Activated CD8-positive, alpha-beta memory T cell treated with anti-CD3 and anti-CD28 coated beads for 48 hours (primary cell): Measurements from ENCODE around the gene TEDC1.
A peak's percentile ranks its signal among the peaks of the same experiment; 100 is the strongest.

Experiments
- DNase-seq, 3 experiments: peaks; one replicate each; pipeline ENCODE4 v3.0.0-alpha.2; 2020; ENCODE audit warnings: low read depth in 2 of 3, low spot score in 2 of 3

TEDC1 gene

DNA sequence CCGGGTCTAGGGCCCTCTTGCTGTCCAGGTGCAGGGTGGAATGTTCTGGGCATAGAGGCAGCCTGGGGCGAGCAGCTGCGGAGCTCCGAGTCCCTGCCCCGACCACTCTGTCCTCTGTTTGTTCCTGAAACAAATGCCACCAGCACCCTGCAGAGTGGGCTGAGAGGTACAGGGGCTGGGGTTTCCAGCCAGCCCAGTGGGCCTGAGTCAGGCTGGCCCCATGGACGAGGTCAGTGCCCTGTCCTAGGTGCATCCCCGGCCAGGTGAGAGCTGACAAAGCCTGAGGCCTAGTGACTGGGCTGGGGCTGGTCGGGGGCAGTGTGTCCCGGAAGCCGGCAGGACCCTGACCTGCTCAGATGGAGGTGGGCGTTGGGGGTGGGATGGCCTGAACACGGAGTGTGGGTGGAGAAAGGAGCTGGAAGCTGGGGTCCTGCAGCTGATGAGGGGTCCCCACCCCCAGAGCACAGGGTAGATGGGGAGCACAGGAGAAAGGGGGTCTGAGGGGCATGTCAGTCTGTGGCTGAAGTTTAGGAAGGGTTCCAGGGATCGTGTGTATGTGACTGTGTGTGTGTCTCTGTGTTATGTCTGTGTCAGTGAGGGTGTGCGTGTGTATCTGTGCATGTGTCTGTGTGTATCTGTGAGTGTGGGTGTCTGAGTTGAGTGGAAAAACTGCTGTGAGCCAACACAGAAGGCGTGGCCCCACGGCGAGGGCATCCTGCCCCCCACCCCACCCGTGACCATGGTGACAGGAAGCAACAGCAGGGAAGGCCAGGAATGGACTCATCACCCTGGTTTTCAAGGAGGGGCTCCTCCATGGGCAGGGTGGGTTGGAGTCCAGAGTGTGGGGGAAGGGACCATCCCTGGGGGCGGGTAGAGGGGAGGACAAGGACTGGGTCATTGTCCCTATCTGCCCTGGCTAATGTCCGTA is 6.7 kb upstream of the TEDC1 start:
- DNase-seq: no peak

DNA sequence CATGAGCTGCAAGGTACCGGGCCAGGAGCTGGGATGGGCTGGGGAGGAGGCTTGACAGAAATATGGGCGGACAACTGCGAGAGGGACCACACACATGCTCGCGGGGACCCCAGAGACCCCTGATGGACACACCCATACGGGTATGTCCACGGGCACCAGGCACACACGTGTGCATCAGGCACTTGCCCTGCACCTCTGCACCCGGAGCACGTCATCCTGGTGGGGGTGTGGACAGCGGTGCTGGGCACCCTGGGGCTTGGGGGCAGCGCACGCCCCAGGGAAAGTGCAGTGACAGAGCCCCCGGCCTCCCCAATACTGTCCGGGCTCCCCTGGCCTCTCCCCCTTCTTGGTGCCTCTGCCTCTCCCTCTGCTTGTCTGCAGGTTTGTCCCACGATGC is 6.1 kb upstream of the TEDC1 start:
- DNase-seq: no peak

DNA sequence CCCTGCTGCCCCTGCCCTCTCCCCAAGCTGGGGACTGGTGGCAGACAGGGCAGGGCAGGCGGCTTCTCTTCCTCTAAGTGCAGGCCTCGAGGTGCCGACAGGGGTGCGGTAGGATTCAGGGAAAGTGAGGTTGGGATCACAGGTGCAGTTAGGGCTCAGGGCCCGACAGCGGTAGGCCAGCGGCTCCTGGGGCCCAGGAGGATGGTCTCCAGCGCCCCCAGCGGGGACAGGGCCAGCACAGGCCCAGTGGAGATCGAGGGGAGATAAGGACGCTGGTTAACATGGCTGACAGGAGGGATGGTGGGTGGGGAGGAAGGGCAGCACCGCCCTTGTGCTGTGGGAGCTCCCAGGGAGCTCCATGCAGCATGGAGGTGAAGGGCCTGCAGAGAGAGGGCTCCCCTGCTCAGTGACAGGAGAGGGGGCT is 5.3 kb upstream of the TEDC1 start:
- no peak for DNase-seq

DNA sequence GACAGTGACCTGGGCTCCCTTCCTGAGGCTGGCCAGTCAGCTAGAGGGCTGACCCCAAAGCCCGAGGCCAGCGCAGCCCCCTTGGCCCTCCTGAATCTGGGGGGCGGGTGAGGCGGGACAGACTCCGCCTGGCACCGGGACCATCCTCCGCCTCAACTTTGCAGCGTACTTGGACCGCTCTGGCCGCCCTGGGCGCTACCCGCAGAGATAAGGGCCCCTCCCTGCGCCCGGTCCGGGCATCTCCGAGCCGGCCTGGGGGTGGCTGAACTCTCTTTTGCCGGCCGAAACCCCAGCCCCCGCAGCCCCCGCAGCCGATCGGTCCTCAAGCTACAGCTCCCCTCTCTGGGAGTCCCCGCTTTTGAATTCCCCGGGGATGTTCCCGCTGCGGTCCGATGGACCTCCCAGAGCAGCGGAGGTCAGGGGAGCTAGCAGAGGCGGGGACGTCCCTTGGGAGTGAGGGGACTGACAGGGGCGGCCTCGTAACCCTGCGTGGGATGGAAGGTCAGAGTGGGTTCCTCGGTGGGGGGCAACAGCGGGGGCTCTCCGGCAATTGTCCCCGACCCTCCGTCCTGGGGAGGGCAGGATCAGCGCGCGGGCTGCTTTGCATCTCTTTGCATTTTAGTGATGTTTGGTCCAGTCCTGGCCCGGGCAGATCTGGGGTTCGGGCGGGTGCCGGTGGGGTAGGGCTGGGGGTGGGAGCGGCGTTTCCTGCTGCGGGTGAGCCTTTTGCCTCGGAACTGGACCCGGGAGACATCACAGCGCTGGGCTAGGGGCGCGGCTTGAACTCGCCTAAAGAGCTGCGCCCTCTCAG is 4.7 kb upstream of the TEDC1 start, which contains the start of gene CRIP1:
Gene CRIP1, plus strand, starts transcription at position 724 of the 811 bp plus-strand sequence. CDS start 374 bp downstream, outside the sequence.
- DNase-seq: no peak

DNA sequence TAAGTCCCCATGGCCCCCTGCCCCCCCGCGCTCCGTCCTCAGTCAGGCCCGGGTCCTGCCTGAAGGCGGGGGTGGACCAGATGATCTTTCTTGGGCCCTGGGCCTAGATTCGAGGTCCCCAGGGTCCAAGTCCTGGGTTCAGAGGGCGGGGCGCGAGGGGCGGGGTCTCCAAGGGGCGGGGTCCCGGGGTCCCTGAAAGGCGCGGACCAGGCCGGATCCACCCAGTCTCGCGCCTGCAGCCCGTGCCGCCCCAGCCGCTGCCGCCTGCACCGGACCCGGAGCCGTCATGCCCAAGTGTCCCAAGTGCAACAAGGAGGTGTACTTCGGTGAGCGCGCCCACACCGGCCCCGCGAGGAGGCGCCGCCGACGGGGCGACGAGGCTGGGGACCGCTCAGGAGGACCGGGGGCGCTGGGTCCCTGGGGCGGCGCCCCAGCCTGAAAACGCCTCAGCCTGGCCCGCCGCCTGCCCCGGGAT is 4.0 kb upstream of the TEDC1 start:
- DNase-seq: no peak

DNA sequence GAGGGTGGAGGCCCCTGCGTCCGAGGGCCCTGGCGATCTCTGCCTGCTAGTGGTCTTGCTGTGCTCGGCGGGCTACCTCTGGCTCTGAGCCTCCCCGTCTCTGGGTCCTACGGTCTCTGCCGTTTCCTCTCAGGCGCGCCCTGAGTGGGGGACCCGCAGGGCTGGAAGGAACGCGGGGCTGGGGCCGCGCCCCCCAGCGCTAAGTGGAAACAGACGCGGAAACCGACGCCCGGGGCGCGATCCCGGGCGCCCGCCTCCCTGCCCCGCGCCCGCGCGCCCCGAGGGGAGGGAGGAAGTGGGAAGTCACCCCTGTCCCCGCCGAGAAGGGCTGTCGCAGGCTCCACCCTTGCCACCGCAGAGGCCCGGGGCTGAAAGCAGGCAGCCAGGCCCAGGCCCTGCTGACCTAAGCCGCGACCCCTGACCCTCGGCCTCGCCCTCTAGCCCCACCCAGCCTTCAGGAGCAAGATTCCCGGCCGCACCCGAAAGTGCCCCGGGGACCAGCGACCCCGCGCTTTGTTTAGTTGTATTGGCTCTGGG is 3.5 kb upstream of the TEDC1 start:
- DNase-seq: no peak

DNA sequence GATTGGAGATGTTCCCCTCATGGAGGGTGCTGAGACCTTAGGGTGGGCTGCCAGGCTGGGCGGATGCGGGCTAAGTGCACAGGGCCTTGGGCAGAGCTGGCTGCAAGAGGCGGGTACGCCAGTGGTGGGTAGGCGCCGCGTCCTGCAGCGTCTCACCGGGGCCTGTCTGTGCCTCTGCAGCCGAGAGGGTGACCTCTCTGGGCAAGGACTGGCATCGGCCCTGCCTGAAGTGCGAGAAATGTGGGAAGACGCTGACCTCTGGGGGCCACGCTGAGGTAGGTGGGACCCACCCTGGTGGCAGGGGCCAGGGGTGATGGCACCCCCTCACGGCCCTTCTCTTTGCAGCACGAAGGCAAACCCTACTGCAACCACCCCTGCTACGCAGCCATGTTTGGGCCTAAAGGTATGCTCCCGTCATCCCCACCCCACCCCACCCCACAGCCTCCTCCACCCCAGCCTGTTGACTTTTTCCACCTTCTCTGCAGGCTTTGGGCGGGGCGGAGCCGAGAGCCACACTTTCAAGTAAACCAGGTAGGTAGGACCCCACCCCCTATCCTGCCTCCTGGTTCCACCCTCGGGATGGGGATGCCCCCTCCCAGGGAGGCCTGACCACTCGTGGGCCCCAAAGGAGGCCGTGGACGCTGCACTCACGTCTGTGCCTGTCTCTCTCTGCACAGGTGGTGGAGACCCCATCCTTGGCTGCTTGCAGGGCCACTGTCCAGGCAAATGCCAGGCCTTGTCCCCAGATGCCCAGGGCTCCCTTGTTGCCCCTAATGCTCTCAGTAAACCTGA is 2.9 kb upstream of the TEDC1 start:
- DNase-seq: no peak

DNA sequence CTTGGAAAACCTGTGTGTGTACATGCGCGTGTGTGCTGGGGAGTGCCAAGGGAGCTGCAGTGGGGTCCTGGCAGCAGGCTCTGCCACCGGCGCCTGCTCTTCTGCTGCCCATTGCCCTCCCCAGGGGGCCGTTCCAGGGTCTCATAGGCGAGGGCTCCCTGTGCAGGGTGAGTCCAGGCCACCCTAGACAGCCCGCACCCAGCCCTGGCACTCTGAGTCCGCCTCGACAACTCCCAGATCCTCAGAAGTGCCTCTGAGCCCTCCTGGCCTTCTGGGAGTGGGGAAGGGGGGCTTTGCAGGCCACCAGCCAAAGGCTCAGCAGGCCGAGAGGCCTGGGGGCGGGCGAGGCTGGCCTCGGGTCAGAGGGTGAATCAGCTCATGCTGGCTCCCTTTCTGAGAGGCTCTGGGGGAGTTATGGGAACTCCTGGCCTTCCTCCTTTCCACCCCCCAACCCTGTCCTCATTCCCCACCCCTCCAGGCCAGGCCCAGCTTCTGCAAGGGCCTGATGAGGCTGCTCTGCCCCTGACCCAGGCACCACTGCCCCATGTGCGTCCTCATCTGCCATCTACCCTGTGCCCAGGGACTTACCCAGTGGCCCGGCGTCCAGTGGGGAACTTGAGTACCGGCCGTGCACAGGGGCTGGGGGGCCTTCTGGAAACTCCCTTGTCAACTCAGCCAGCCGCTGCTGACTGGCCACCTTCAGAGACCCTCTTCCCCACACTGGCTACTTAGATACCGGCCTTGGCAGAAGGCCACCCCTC is 2.1 kb upstream of the TEDC1 start:
- no peak for DNase-seq

DNA sequence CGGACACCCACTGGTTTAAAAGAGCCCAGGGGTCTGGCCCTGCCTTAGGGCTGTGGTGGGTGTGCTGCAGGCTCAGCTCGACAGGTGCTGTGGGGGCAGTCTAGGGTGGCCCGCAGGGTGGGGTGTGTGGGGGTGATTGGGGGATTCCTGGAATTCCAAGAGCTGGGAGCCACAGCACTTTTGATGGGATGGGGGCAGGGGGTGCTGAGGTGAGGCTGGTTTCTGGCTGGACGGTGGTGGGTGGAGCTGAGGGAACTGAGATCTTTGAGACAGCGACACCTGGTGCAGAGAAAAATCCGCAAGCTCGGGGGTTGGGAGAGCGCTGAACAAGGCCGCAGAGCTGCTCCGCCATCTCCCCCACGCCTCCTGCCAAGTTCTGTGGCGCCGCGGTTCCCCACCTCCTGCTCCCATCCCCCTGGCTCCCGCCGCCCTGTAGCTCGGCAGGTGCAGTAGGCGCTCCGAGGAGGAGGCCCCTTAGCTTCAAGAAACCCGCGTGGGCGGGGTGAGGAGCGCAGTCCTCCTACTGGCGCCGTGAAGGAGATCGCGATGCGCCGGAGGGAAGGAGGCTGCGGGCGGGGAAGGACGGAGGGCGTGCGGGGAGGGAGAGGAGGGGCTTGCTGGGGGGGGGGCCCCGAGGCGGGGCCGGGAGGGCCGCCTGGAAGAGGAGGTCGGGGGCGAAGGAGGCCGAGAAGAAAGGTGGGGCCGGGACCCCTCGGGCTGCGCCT is 1.3 kb upstream of the TEDC1 start:
- peak; percentile 63 to 75 (median 74) for DNase-seq

DNA sequence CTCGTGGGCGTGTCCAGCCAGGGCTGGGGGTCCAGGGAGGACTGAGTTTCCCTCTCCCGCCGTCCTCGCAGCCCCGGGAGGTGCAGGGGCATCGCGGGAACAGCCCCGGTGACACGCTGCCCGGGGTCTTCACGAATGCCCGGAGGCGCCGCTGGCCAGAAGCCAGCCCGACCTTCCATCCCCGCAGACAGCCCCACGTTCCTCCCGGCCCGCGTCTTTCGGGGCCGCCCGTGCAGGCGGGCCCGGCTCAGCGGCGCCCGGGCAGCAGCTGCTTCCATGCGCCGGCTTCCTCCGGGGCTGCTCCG is 827 bp upstream of the TEDC1 start:
- DNase-seq: peak in 1 of 3 experiments; percentile 41

DNA sequence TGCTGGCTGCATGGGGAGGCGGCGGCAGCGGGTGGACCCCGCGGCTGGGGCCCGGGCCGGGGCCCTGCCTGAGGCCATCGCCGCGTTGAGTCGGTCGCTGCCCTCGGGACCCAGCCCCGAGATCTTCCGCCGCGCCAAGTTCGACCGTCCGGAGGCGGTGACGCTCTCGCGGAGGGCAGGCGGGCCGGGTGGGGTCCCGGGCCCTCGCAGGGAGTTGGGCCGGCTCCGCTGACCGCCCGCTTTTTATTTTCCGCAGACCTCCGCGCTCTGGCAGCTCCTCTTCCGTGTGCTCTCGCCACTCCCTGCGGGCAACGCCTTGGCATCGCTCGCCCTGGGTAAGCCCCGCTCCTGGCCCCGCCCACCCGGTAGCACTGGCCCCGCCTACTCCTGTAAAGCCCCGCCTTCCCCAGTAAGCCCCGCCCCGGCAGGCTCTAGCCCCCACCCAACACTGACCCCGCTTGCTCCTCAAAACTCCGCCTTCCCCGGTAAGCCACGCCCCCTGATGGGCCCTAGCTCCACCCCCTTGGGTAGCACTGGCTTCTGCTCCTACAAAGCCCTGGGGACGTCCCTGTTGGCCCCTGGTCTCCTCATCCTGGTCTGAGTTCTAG is 424 bp downstream of the TEDC1 start:
- peak; percentile 78 to 95 (median 90) for DNase-seq

DNA sequence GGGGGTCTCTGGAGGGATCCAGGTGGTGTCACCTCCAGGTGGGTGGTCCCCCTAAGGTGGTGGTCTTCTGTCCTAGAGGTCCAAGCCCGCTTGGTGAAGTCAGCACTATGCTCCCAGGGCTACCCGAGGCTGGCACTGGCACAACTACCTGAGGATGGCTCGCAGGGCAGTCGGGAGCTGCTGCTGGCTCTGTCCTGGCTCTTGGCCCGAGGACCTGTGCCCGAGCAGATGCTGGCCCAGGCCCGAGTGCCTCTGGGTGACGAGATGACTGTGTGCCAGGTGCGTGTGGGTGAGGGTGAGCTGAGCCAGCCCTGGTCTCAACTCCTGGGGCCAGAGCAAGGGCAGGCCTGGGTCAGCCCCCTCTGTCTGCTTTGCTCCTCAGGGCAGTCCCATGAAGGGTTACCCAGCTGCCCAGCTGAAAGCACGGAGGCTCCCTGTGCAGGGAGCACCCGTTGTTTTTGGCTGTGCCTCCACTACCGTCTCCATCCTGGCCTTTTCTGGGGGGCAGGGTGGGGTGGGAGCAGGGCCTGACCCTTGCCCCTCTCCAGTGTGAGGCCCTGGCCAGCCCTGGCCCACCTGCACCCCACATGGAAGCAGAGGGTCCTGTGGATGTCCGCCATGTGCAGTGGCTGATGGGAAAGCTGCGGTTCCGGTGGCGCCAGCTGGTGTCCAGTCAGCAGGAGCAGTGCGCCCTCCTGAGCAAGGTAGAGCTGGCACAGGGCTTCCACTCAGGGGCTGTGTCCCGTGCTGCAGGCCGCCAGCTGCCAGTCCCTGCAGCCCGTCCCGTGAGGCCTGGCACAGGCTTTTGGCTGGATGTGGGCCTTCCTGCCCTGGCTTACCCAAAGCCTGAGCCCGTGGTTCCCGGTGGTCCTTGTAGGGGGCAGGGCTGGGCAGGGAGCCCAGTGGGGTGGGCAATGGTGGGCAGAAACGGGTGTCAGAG is 1.3 kb downstream of the TEDC1 start:
- DNase-seq: no peak

DNA sequence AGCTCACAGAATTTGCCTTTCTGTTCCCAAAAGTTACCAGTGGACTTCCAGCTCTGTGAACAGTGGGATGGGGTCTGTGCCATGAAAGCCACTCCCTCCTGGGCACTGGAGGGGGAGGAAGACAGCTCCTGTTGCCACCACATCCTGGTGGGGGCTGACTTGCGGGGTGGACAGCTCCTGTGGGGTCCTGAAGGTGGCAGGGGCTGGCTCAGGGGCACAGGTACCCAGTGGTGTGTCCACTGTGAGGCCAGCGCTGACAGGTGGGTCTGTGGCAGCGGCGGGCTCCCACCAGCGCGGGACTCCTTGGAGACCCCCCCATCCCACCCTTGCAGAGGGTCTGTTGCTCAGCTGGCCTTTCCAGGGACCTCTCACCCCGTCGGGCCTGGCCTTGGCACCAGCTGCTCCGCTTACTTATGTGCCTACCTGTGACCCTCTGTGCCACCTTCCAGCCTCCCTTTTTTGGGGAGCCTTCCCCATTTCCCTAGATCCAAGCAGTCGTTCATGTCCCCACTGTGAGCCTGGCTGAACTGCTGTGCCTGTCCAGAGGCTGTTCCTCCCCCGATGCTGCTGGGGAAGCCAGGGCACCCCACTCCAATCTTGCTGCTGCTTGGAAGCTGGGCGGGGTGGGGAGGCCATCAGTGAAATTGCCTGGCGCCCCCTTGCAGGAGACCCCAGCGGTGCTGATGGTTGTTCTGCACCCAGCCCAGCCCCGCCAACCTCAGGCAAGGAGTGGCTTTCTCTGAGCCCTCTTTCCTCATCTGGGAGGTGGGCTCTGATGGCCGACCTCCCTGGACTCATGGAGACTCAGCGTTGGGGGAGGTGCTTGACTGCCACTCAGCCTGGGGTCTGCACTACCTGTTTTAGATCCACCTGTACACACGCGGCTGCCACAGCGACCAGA is 2.2 kb downstream of the TEDC1 start:
- DNase-seq: no peak

DNA sequence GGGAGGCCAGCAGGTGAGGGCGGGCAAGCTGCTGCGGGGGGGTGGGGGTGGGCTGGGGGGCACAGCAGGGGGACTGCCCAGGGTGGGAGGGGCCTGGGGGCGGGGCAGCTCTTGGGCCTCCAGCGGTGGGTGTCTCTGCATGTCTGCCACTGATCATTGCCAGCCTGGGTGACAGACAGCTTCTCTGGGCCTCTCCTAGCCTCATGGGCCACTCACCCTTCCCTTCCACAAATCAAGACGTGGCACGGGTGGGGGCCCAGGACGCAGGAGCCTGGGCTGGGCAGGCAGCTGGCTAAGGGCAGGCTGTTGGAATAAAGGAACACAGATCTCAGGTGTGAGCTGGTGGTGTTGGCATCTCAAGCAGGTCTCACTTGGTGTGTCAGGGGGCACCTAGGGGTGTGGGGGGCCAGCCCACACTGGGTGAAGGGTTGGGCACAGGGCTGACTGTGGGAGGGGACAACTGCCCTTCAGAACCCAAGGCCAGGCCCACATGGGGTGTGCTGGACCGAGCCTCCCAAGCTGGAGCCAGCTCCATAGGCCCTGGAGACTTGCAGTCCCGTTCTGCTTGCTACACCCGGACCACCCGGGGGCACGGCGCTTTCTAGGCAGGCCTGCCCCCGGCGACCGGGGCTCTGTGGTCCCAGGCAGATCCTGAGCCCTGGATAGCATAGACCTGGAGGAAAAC is 3.0 kb downstream of the TEDC1 start:
- no peak for DNase-seq

DNA sequence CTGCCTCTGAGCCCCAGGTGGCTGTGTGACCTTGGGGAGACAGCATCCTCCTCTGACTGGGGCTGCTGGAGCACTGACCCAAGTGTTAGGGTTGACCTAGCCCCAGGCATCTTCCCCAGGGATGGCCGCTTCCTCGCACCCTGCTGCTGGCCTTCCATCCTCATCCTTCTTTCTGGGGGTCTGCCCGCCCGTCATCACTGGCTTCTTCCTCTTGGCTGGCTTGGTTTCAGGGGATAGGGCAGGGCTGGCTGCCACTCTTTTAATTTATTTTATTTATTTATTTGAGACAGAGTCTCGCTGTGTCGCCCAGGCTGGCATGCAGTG is 3.5 kb downstream of the TEDC1 start:
- no peak for DNase-seq

DNA sequence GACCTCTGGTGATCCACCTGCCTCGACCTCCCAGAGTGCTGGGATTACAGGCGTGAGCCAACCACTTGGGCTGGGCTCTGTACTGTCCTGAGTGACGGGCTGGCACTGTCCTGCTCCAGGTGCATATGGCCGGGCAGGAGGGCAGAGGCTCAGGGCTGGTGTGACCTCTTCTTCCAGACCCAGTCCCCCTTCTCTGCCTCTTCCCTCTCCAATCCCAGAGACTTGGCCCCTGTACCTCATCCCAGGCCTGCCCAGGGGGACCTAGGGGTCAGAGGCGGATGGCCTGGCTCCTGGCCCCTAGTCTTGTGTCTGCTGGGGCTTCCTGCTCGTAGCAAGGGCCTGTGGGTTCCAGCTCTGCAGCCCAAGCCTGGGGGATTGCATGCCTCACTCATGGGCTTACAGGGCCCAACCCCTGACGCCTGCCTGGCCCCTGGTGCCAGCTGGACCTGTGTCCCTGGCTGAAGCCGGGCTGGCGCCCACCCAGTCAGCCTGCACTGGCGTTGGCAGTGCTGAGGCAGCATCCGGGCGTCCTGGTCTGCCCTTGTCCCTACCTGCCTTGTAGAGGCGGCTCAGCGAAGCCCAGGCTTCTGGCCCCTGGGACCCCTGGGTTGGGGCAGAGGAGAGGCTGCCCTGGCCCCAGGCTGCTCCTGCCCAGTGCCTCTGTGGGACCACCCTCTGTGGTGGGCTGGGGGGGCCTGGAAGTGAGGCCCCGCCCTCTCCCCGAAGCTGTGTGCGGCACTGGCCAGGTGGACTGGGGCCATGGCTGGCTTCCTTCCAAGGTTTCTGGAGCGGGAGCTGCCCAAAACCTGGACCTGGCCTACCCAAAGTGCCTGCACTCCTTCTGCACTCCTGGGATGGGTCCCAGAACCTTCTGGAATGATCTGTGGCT is 4.3 kb downstream of the TEDC1 start:
- DNase-seq: no peak
